ENCODE results near the gene SERTAD1. TPM values are rescaled to one million over a fixed set of nuclear protein-coding genes. Genes with fewer than 3 reads are reported as not detected.

The SERTAD1 gene
- total RNA-seq, 1 donor: 22.0 TPM

DNA sequence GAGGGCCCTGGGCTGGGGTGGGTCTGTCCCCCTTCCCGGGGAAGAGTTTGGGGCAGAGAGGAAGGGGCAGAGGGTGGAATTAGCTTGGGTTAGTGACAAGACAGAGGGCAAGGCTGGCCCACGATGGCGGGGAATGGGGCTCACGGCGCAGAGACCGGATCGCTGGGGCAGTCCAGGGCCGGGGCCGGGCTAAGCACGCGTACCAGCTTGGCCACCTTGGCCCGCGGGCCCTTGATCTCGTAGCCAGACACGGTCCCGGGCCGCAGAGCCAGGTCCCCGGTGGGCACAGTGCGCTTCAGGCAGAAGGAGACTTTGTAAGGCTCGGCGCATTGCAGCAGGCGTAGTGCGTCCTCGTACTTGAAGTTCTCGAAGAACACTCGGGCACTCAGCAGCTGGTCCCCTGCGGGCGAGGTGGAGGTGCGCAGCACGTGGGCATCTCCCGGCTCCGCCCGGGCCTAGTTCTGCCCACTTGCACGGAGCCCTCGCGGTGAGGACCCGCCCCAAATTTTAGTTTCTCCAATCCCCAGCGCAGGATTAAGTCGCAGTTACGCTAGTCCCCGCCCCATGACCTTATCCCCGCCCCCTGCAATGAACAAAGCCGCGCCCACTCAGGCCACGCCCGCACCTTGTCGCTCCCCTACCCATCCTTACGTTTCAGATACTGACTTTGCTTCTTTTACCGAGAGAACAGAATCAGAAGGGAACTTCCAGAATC, 27.2 kb downstream of the SERTAD1 start:
- DNase-seq (ENCODE audit: low read depth): no peak
- no peak overlapping the region for H3K4me3 ChIP-seq (ENCODE audit: low read depth, low read length)
- TF ChIP-seq, protein P1, sequence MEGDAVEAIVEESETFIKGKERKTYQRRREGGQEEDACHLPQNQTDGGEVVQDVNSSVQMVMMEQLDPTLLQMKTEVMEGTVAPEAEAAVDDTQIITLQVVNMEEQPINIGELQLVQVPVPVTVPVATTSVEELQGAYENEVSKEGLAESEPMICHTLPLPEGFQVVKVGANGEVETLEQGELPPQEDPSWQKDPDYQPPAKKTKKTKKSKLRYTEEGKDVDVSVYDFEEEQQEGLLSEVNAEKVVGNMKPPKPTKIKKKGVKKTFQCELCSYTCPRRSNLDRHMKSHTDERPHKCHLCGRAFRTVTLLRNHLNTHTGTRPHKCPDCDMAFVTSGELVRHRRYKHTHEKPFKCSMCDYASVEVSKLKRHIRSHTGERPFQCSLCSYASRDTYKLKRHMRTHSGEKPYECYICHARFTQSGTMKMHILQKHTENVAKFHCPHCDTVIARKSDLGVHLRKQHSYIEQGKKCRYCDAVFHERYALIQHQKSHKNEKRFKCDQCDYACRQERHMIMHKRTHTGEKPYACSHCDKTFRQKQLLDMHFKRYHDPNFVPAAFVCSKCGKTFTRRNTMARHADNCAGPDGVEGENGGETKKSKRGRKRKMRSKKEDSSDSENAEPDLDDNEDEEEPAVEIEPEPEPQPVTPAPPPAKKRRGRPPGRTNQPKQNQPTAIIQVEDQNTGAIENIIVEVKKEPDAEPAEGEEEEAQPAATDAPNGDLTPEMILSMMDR (IDR thresholded peaks at IDR 0.05; ENCODE audit: insufficient read depth, low read depth, low read length): no peak

DNA sequence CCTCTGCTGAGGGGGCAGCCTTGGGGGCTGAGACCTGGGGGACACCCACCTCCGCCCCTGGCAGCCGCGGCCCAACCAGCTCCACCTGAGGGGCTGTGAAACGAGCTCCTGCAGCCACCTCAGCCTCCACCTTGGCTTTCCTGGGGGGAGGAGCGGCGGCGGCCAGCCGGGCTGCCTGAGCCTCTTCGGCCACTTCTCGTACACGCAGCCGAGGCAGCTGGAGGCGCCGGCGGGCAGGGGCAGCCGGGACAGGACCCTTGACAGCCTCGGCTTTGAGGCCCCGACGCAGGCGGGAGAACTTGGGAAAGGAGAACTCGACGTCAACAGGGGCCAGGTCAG, 28.3 kb downstream of the SERTAD1 start:
- DNase-seq (ENCODE audit: low read depth): no peak
- no peak overlapping the region for H3K4me3 ChIP-seq (ENCODE audit: low read depth, low read length)
- TF ChIP-seq, protein P1 (IDR thresholded peaks at IDR 0.05; ENCODE audit: insufficient read depth, low read depth, low read length): no peak

DNA sequence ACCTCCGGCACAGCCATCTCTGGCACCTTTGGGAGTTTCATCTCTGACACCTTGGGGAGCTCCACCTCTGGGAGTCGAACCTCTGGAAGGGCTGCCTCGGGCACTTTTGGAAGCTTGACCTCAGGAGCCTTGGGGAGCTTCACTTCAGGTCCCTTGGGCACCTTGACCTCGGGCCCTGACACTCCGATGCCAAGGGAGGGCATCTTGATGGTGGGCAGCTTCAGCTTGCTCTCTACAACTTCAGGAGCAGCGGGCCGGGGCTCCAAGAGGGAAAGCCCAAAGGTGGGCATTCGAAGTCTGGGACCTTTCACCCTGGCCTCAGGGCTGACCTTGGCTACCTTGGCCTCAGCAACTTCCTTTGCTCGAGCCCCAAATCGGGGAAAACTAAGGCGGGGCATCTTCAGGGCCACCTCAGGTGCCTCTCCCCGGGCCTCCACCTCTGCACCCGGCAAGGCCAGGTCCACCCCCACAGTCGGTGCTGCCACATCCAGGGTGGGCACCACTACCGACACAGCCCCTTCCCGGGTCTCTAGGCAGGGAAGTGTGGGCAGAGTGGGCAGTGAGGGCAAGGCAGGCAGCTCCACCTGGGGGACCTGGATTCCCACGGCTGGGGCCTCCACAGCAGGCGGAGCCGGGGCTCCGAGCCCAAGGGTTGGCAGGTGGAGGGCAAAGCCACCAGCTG, 28.8 kb downstream of the SERTAD1 start:
- TF ChIP-seq, protein P1 (IDR thresholded peaks at IDR 0.05; ENCODE audit: insufficient read depth, low read depth, low read length): no peak
- DNase-seq (ENCODE audit: low read depth): no peak
- no peak overlapping the region for H3K4me3 ChIP-seq (ENCODE audit: low read depth, low read length)

DNA sequence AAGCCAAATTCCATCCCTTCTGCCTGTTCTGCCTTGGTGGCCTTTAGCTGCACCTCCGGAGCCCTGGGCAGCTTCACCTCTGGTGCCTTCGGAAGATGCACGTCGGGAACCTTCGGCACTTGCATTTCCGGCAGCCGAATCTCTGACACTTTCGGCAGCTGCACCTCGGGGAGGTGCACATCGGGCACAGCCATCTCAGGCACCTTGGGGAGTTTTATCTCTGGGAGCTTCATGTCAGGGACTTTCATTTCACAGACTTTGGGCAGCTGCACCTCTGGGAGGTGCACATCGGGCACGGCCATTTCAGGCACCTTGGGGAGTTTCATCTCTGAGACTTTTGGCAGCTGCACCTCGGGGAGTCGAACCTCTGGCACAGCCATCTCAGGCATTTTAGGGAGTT, 29.8 kb downstream of the SERTAD1 start:
- no peak overlapping the region for H3K4me3 ChIP-seq (ENCODE audit: low read depth, low read length)
- TF ChIP-seq, protein P1 (IDR thresholded peaks at IDR 0.05; ENCODE audit: insufficient read depth, low read depth, low read length): no peak
- DNase-seq (ENCODE audit: low read depth): no peak

DNA sequence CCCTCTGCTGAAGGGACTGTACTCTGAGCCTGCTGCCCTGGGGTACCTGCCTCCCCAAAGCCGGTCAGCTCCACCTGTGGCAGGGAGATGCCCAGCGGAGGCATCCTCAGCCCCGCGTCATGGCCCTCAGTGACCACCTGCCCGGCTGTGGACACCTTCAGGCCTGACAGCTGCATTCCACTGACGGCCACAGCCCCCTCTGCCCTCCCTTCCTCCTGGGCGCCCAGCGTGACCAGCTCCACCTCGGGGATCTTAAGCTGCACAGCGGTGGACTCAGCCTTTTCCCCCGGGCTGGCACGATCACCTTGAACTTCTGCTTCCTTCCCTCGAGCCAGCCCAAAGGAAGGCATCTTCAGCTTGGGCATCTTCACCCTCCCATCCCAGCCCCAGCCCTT, 31.0 kb downstream of the SERTAD1 start:
- no peak overlapping the region for H3K4me3 ChIP-seq (ENCODE audit: low read depth, low read length)
- TF ChIP-seq, protein P1 (IDR thresholded peaks at IDR 0.05; ENCODE audit: insufficient read depth, low read depth, low read length): no peak
- no peak for DNase-seq (ENCODE audit: low read depth)

DNA sequence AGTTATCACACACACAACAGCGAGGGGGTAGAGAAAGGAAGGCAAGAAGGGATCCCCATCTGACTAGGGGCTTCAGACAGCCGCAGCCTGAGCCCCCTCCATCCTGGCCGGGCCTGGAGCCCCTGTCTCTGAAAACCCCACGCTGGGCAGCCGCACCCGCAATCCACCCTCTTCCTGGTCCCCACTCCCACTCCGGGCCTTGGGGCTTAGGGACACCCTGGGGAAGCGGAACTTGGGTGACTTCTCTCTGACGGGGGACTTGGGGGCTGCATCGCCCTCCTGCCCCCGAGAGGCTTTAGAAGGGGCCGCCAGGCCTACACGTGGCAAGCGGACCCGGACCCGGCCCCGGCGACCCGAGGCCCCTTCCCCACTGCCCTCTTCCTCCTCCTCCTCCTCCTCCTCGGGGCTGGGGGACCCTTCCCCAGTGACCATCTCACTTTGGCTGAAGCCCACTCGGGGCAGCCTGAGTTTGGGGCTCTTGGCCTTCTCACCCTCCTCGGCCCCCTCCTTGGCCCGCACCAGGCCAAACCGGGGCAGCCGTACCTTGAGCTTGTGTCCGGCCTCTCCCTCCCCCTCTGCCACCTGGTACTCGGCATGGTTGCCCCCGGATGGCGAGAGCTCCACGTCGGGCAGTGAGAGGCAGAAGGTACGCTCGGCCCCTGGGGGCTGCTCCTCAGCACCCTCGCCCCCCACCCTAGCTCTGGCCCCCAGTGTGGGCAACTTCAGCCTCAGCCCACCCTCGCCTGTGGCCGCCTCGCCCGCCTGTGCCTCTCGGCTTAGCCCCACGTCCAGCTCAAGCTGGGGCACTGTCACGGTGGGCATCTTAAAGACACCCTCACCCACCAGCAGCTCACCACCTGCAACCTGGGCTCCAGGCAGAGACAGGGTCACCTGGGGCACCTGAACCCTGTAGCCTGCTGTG, 31.6 kb downstream of the SERTAD1 start:
- TF ChIP-seq, protein P1 (IDR thresholded peaks at IDR 0.05; ENCODE audit: insufficient read depth, low read depth, low read length): no peak
- no peak for DNase-seq (ENCODE audit: low read depth)

More for the DNA sequence above, 31.6 kb downstream of the SERTAD1 start:
- no peak overlapping the region for H3K4me3 ChIP-seq (ENCODE audit: low read depth, low read length)
